GM19468 (cell line): Measurements from ENCODE around the gene GPHN.

Source experiments
- ATAC-seq: cut with Tn5 transposase; IDR thresholded peaks from one replicate; pipeline ENCODE4 v1.9.1; 2021; ENCODE audit warnings: mild to moderate bottlenecking, moderate library complexity, moderate number of reproducible peaks; ENCODE audit not compliant: unreplicated experiment; ENCODE audit errors: extremely low read depth

Gene GPHN

GRCh38 chr14:67187826-67188225, 679.9 kb downstream of the GPHN start:
- ATAC-seq: no peak

GRCh38 chr14:67188326-67188725, 680.4 kb downstream of the GPHN start:
- no peak for ATAC-seq

- ATAC-seq: no peak
Observed at GRCh38 chr14:67191768-67192290, 683.9 kb downstream of the GPHN start.

GRCh38 chr14:67192366-67192765, 684.4 kb downstream of the GPHN start:
- no peak for ATAC-seq

GRCh38 chr14:67195279-67195678, 687.3 kb downstream of the GPHN start:
- ATAC-seq: no peak

- ATAC-seq: no peak
Observed at GRCh38 chr14:67199016-67199415, 691.1 kb downstream of the GPHN start.

- ATAC-seq: no peak
Observed at GRCh38 chr14:67207810-67208209, 699.9 kb downstream of the GPHN start.

GRCh38 chr14:67218126-67218525, 710.2 kb downstream of the GPHN start:
- no peak for ATAC-seq

- ATAC-seq: no peak
Observed at GRCh38 chr14:67221248-67221981, 713.5 kb downstream of the GPHN start.

GRCh38 chr14:67221982-67222328, 714.0 kb downstream of the GPHN start:
- ATAC-seq: no peak

GRCh38 chr14:67225523-67225922, 717.6 kb downstream of the GPHN start:
- no peak for ATAC-seq

GRCh38 chr14:67228325-67228984, 720.5 kb downstream of the GPHN start:
- ATAC-seq: no peak
